Measurements from ENCODE around the gene FAM124B.

The FAM124B gene

DNA sequence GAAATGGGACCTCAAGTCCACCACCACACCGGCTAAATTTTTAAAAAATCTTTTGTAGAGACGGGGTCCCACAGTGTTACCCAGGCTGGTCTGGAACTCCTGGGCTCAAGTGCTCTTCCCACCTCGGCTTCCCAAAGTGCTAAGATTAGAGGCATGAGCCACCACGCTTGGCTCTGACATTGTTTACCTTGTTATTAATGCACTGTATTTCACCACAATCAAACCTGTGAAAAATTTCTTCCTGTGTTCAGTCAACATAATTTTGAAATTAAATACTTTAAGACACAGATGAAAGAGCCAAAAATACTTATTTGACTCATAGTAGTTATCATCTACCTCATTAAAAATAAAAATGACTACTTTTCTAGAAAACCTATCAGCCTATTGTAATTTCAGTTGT lies 16.0 kb upstream of the FAM124B start:
- ChIA-PET POLR2A (ENCODE audit: low non-redundant PET) (no interaction called here), CTCF (no interaction called here)
- H3K27ac ChIP-seq = no peak overlapping the region
- no peak for DNase-seq (ENCODE audit: low spot score)
- TF ChIP-seq, protein P1, sequence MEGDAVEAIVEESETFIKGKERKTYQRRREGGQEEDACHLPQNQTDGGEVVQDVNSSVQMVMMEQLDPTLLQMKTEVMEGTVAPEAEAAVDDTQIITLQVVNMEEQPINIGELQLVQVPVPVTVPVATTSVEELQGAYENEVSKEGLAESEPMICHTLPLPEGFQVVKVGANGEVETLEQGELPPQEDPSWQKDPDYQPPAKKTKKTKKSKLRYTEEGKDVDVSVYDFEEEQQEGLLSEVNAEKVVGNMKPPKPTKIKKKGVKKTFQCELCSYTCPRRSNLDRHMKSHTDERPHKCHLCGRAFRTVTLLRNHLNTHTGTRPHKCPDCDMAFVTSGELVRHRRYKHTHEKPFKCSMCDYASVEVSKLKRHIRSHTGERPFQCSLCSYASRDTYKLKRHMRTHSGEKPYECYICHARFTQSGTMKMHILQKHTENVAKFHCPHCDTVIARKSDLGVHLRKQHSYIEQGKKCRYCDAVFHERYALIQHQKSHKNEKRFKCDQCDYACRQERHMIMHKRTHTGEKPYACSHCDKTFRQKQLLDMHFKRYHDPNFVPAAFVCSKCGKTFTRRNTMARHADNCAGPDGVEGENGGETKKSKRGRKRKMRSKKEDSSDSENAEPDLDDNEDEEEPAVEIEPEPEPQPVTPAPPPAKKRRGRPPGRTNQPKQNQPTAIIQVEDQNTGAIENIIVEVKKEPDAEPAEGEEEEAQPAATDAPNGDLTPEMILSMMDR (conservative IDR thresholded peaks at IDR 0.05; ENCODE audit: low read depth) = no peak

GRCh38 chr2:224417361-224417729 lies 15.4 kb upstream of the FAM124B start:
- no peak for DNase-seq (ENCODE audit: low spot score)
- POLR2A ChIA-PET (ENCODE audit: low non-redundant PET) = no interaction called here
- no peak overlapping the region for H3K27ac ChIP-seq
- CTCF ChIA-PET = no interaction called here
- TF ChIP-seq, protein P1 (conservative IDR thresholded peaks at IDR 0.05; ENCODE audit: low read depth) = no peak

GRCh38 chr2:224416656-224417360 lies 14.9 kb upstream of the FAM124B start:
- TF ChIP-seq, protein P1 (conservative IDR thresholded peaks at IDR 0.05; ENCODE audit: low read depth) = no peak
- POLR2A ChIA-PET (ENCODE audit: low non-redundant PET) = no interaction called here
- no peak for DNase-seq (ENCODE audit: low spot score)
- H3K27ac ChIP-seq = no peak overlapping the region
- CTCF ChIA-PET = no interaction called here

DNA sequence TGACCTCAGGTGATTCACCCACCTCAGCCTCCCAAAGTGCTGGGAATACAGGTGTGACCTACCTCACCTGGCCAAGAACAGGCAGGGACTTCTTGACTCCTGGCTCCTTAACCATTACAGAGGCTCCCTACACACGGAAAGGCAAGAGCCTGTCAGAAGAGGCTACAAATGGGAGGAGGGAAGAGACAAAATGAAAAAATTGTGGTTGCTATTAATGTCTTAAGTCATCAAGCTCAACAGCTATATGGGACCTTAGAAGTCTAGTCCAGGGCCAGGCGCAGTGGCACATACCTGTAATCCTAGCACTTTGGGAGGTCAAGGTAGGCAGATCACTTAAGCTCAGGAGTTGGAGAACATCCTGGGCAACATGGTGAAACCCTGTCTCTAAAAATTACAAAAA lies 11.5 kb upstream of the FAM124B start:
- TF ChIP-seq, protein P1 (conservative IDR thresholded peaks at IDR 0.05; ENCODE audit: low read depth) = no peak
- no peak for DNase-seq (ENCODE audit: low spot score)
- no peak overlapping the region for H3K27ac ChIP-seq
- POLR2A ChIA-PET (ENCODE audit: low non-redundant PET) = no interaction called here
- CTCF ChIA-PET = no interaction called here

DNA sequence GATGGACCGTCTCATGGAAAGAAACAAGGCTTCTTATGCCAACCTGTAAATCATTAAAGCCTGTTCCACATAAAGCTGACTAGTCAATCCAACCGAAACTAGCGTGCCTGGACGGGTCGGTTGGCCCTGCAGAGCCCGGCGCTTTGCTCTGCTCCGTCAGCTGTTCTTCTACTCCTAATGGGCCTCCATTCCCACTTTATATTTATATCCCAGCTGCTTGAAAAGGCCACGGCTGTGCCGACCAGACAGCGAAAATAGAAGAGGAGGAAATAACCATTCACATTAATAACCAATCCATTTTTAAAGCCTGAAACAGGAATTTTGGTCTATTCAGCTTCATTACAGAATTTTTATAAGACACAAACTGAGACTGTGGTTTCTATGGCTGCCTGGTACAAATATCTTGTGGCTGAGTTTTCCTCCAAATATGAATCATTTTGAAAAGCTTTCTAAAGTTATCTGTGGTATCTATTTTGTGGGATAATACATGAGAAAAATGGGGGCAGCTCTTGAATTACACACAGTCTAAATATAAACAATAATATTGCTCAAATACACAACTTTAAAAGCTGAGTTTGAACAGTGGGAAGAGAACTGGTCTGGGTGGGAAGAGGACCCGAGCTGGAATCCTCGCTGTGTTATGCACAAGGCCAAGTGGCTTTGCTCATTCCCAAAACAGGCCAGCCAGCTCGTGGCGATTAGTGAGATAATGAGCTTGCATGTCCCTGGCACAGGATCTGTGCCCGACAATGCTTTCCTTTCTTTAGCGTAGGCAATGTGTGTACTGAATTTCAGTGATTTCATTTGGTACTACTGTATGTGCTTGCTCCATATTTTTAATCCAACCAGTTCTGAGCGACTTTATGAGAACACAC lies 10.5 kb upstream of the FAM124B start:
- POLR2A ChIA-PET (ENCODE audit: low non-redundant PET) = no interaction called here
- TF ChIP-seq, protein P1 (conservative IDR thresholded peaks at IDR 0.05; ENCODE audit: low read depth) = no peak
- CTCF ChIA-PET = interaction anchor here (0.6 to 0.9 kb wide), 2 partner anchors 273 to 324 kb away, joined by 3 read pairs; no protein-coding TSS in a partner anchor
- DNase-seq (ENCODE audit: low spot score) = peak; percentile 30
- no peak overlapping the region for H3K27ac ChIP-seq

GRCh38 chr2:224410946-224411561 lies 9.1 kb upstream of the FAM124B start:
- DNase-seq (ENCODE audit: low spot score) = peak; percentile 11
- no peak overlapping the region for H3K27ac ChIP-seq
- POLR2A ChIA-PET (ENCODE audit: low non-redundant PET) = no interaction called here
- TF ChIP-seq, protein P1 (conservative IDR thresholded peaks at IDR 0.05; ENCODE audit: low read depth) = no peak
- CTCF ChIA-PET = interaction anchor here (1.3 kb wide), 1 partner anchor 42 kb away, joined by 6 read pairs; no protein-coding TSS in a partner anchor
